Trophoblast cell (in vitro differentiated cells and primary cell): ENCODE measurements around the gene LRRC7.

Experiments
- DNase-seq, 2 donors: peaks; one replicate each; pipeline ENCODE4 v3.0.0-alpha.2; 2016
- H2AFZ ChIP-seq: 2 replicates; pipeline ENCODE4 v1.6.1; 2013; ENCODE audit warnings: low read length, moderate library complexity, mild to moderate bottlenecking; ENCODE audit not compliant: insufficient read depth, poor library complexity
- H2AK5ac ChIP-seq: 2 replicates; pipeline ENCODE4 v1.6.1; 2013; ENCODE audit warnings: mild to moderate bottlenecking, low read length
- H2BK120ac ChIP-seq: 2 replicates; pipeline ENCODE4 v1.6.1; 2013; ENCODE audit warnings: low read length, mild to moderate bottlenecking, moderate library complexity; ENCODE audit not compliant: insufficient read depth, poor library complexity
- H2BK12ac ChIP-seq: 2 replicates; pipeline ENCODE4 v1.6.1; 2013; ENCODE audit warnings: mild to moderate bottlenecking, low read length, moderate library complexity
- H2BK5ac ChIP-seq: 2 replicates; pipeline ENCODE4 v1.6.1; 2013; ENCODE audit warnings: low read length, low read depth, moderate library complexity, mild to moderate bottlenecking; ENCODE audit not compliant: poor library complexity
- H3K14ac ChIP-seq: 2 replicates; pipeline ENCODE4 v1.6.1; 2013; ENCODE audit warnings: mild to moderate bottlenecking, low read length
- H3K18ac ChIP-seq: 2 replicates; pipeline ENCODE4 v1.6.1; 2013; ENCODE audit warnings: mild to moderate bottlenecking, low read length
- H3K23ac ChIP-seq: 2 replicates; pipeline ENCODE4 v1.6.1; 2013; ENCODE audit warnings: low read length
- H3K27ac ChIP-seq: 2 replicates; pipeline ENCODE4 v1.5.1; 2013; ENCODE audit warnings: low read depth, mild to moderate bottlenecking, inconsistent platforms, low read length, moderate library complexity
- H3K27me3 ChIP-seq: 2 replicates; pipeline ENCODE4 v1.6.1; 2013; ENCODE audit warnings: inconsistent platforms, mild to moderate bottlenecking, low read length, moderate library complexity; ENCODE audit not compliant: insufficient read depth
- H3K36me3 ChIP-seq, 2 experiments: 1 replicate in 1 of 2; 2 replicates in 1 of 2; pipeline ENCODE4 v1.6.1; 2013; ENCODE audit warnings: low read length in 2 of 2, mild to moderate bottlenecking in 2 of 2, moderate library complexity in 1 of 2; ENCODE audit not compliant: insufficient read depth in 2 of 2, control insufficient read depth in 1 of 2
- H3K4ac ChIP-seq: 2 replicates; pipeline ENCODE4 v1.6.1; 2013; ENCODE audit warnings: low read depth, mild to moderate bottlenecking, low read length, moderate library complexity
- H3K4me1 ChIP-seq, 2 experiments: 1 replicate in 1 of 2; 2 replicates in 1 of 2; pipeline ENCODE4 v1.6.1; 2013; ENCODE audit warnings: low read length in 2 of 2, mild to moderate bottlenecking in 2 of 2, moderate library complexity in 1 of 2; ENCODE audit not compliant: insufficient read depth in 2 of 2, control insufficient read depth in 1 of 2
- H3K4me2 ChIP-seq: 2 replicates; pipeline ENCODE4 v1.6.1; 2013; ENCODE audit warnings: inconsistent platforms, mild to moderate bottlenecking, low read length, moderate library complexity
- H3K4me3 ChIP-seq: 2 replicates; pipeline ENCODE4 v1.5.1; 2013; ENCODE audit warnings: mild to moderate bottlenecking, low read depth, low read length, inconsistent platforms
- H3K79me1 ChIP-seq: one replicate; pipeline ENCODE4 v1.6.1; 2013; ENCODE audit warnings: low read length
- H3K79me2 ChIP-seq: 2 replicates; pipeline ENCODE4 v1.6.1; 2013; ENCODE audit warnings: low read length, mild to moderate bottlenecking; ENCODE audit not compliant: control insufficient read depth, insufficient read depth, poor library complexity
- H3K9ac ChIP-seq: 2 replicates; pipeline ENCODE4 v1.6.1; 2013; ENCODE audit warnings: mild to moderate bottlenecking, low read length
- H3K9me3 ChIP-seq: 2 replicates; pipeline ENCODE4 v1.6.1; 2013; ENCODE audit warnings: low read depth, mild to moderate bottlenecking, control low read depth, inconsistent platforms, low read length; ENCODE audit not compliant: insufficient read depth
- H4K12ac ChIP-seq: 2 replicates; pipeline ENCODE4 v1.6.1; 2013; ENCODE audit warnings: low read depth, mild to moderate bottlenecking, low read length, moderate library complexity
- H4K8ac ChIP-seq: 2 replicates; pipeline ENCODE4 v1.6.1; 2013; ENCODE audit warnings: low read depth, mild to moderate bottlenecking, low read length, moderate library complexity
- H4K91ac ChIP-seq: one replicate; pipeline ENCODE4 v1.6.1; 2013; ENCODE audit warnings: low read depth, mild to moderate bottlenecking, low read length, moderate library complexity
- WGBS: extraction: QIAGEN DNeasy Blood & Tissue Kit; methylation state at CpG from one replicate; pipeline ENCODE4 v1.1.7; 2013; ENCODE audit warnings: missing lambda C conversion rate; ENCODE audit not compliant: insufficient read length, insufficient coverage; ENCODE audit errors: extremely low coverage; 5-methylcytosine and 5-hydroxymethylcytosine counted together

Gene LRRC7

DNA sequence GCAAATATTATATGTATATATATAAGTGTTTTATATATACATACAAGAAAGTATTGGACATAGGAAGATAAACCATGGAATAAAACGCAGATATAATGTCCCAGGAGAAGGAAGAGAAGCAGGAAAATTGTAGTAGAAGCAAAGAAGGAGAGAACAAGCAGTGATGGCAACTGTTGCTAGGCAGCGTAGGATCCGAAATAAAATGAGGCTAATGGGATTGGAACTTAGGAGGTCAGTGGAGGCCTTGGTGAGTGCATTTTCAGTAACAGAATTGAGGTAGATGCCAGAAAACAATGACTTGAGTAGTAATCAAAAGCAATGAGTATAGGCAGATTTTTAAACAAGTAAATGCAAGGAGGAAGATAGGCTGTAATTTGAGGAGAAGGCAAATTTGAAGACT is 265.8 kb downstream of the LRRC7 start:
- no peak overlapping the region for H3K18ac ChIP-seq
- H3K9me3 ChIP-seq, result no peaks in the 10 kb centered on the region
- H3K4me1 ChIP-seq, result no peaks in the 10 kb centered on the region
- WGBS, result no CpG with 5 or more reads among the region's 3 CpGs
- H3K4me3 ChIP-seq, result no peak overlapping the region
- H3K4me2 ChIP-seq, result no peak overlapping the region
- H2BK5ac ChIP-seq, result no peak overlapping the region
- H3K4ac ChIP-seq, result no peak overlapping the region
- H3K27me3 ChIP-seq, result no peaks in the 10 kb centered on the region
- H2BK12ac ChIP-seq, result no peak overlapping the region
- H3K9ac ChIP-seq, result no peak overlapping the region
- H3K36me3 ChIP-seq, result no peaks in the 10 kb centered on the region
- no peaks in the 10 kb centered on the region for H3K79me2 ChIP-seq
- no peak overlapping the region for H2AFZ ChIP-seq
- no peak overlapping the region for H3K23ac ChIP-seq
- no peak overlapping the region for H3K27ac ChIP-seq
- H4K91ac ChIP-seq, result no peak overlapping the region
- H4K12ac ChIP-seq, result no peak overlapping the region
- no peak overlapping the region for H2AK5ac ChIP-seq
- no peak overlapping the region for H2BK120ac ChIP-seq
- H3K14ac ChIP-seq, result no peak overlapping the region
- no peaks in the 10 kb centered on the region for H3K79me1 ChIP-seq
- H4K8ac ChIP-seq, result no peak overlapping the region
- DNase-seq, result no peak

DNA sequence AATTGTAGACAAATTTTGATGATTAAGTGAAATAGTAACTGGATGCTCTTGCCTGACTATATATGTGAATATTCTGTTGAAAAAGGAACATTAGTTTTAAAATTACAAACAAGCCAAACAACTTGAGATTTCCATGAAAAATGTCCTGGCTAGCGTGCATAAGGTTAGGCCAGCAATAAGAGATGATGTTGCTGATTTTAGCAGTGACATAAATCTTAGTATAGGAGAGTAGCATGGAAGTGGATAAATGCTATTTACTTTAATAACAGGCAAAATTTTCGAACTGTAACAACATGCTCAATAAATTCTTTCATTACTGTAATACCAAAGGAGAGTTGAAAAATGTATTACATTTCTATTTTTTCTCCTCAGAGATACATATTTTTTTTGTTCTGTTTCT is 266.6 kb downstream of the LRRC7 start:
- Histone ChIP-seq H2BK5ac (no peak overlapping the region), H3K36me3 (no peaks in the 10 kb centered on the region), H3K79me2 (no peaks in the 10 kb centered on the region), H2AFZ (no peak overlapping the region), H3K27me3 (no peaks in the 10 kb centered on the region), H3K18ac (no peak overlapping the region), H3K9ac (no peak overlapping the region), H3K79me1 (no peaks in the 10 kb centered on the region), H2AK5ac (no peak overlapping the region), H3K4me3 (no peak overlapping the region), H3K23ac (no peak overlapping the region), H2BK12ac (no peak overlapping the region), H4K91ac (no peak overlapping the region), H2BK120ac (no peak overlapping the region), H3K27ac (no peak overlapping the region), H3K4me1 (no peaks in the 10 kb centered on the region), H3K4me2 (no peak overlapping the region), H4K12ac (no peak overlapping the region), H3K4ac (no peak overlapping the region), H3K14ac (no peak overlapping the region), H3K9me3 (no peaks in the 10 kb centered on the region), H4K8ac (no peak overlapping the region)
- DNase-seq, result no peak
- no CpG with 5 or more reads among the region's 2 CpGs for WGBS

GRCh38 chr1:69835955-69836354 is 268.2 kb downstream of the LRRC7 start:
- H3K4ac ChIP-seq, result no peak overlapping the region
- no peaks in the 10 kb centered on the region for H3K79me1 ChIP-seq
- no peak overlapping the region for H2BK120ac ChIP-seq
- H2AFZ ChIP-seq, result no peak overlapping the region
- H3K18ac ChIP-seq, result no peak overlapping the region
- no peak overlapping the region for H3K4me3 ChIP-seq
- H3K36me3 ChIP-seq, result no peaks in the 10 kb centered on the region
- no peaks in the 10 kb centered on the region for H3K79me2 ChIP-seq
- no peak overlapping the region for H3K27ac ChIP-seq
- H3K9me3 ChIP-seq, result no peaks in the 10 kb centered on the region
- H3K23ac ChIP-seq, result no peak overlapping the region
- H3K14ac ChIP-seq, result no peak overlapping the region
- H3K9ac ChIP-seq, result no peak overlapping the region
- no peak overlapping the region for H4K12ac ChIP-seq
- no peaks in the 10 kb centered on the region for H3K4me1 ChIP-seq
- H3K4me2 ChIP-seq, result no peak overlapping the region
- H4K8ac ChIP-seq, result no peak overlapping the region
- no peak overlapping the region for H4K91ac ChIP-seq
- no CpG with 5 or more reads among the region's 2 CpGs for WGBS
- H2BK5ac ChIP-seq, result no peak overlapping the region
- H2AK5ac ChIP-seq, result no peak overlapping the region
- H2BK12ac ChIP-seq, result no peak overlapping the region
- no peaks in the 10 kb centered on the region for H3K27me3 ChIP-seq
- DNase-seq, result no peak

- peak in 1 of 2 donors; percentile 65 for DNase-seq
- H3K36me3 ChIP-seq, result no peaks in the 10 kb centered on the region
- no peak overlapping the region for H3K27ac ChIP-seq
- no peaks in the 10 kb centered on the region for H3K79me2 ChIP-seq
- no peak overlapping the region for H3K4me2 ChIP-seq
- no peak overlapping the region for H3K4ac ChIP-seq
- H3K79me1 ChIP-seq, result no peaks in the 10 kb centered on the region
- no peak overlapping the region for H3K23ac ChIP-seq
- H3K18ac ChIP-seq, result no peak overlapping the region
- no peaks in the 10 kb centered on the region for H3K27me3 ChIP-seq
- H2BK120ac ChIP-seq, result no peak overlapping the region
- no peak overlapping the region for H2BK5ac ChIP-seq
- no peak overlapping the region for H3K9ac ChIP-seq
- no peak overlapping the region for H3K4me3 ChIP-seq
- no peak overlapping the region for H4K12ac ChIP-seq
- H3K14ac ChIP-seq, result no peak overlapping the region
- H2BK12ac ChIP-seq, result no peak overlapping the region
- no peaks in the 10 kb centered on the region for H3K9me3 ChIP-seq
- no peaks in the 10 kb centered on the region for H3K4me1 ChIP-seq
- WGBS, result no CpG with 5 or more reads among the region's 1 CpG
- no peak overlapping the region for H4K8ac ChIP-seq
- no peak overlapping the region for H2AFZ ChIP-seq
- no peak overlapping the region for H4K91ac ChIP-seq
- H2AK5ac ChIP-seq, result no peak overlapping the region
These were observed 269.4 kb downstream of the LRRC7 start for GRCh38 chr1:69836971-69837636.
